GM18858 (cell line): ENCODE results near the gene NAIP.
A peak's percentile ranks its signal among the peaks of the same experiment; 100 is the strongest.
"Not testable (repeated sequence)": the region's sequence is repeated elsewhere in the genome, so short reads cannot be mapped to it uniquely, and the experiment has no call there.

Experiments used
- ATAC-seq: cut with Tn5 transposase; IDR thresholded peaks from one replicate; pipeline ENCODE4 v1.9.1; 2021; ENCODE audit not compliant: unreplicated experiment

NAIP gene

GRCh38 chr5:70931709-70932368 is 93.3 kb downstream of the NAIP start:
- ATAC-seq, result not testable (repeated sequence)

GRCh38 chr5:70925211-70925562 is 100.0 kb downstream of the NAIP start:
- ATAC-seq, result peak; percentile 18
